T-helper 1 cell (primary cell): ENCODE data around the gene COL6A5.
"Not testable (repeated sequence)": the region's sequence is repeated elsewhere in the genome, so short reads cannot be mapped to it uniquely, and the experiment has no call there.

Experiments
- DNase-seq, 5 donors: peaks; one replicate each; pipeline ENCODE4 v3.0.0-alpha.2; 2012 to 2020

The COL6A5 gene

DNA sequence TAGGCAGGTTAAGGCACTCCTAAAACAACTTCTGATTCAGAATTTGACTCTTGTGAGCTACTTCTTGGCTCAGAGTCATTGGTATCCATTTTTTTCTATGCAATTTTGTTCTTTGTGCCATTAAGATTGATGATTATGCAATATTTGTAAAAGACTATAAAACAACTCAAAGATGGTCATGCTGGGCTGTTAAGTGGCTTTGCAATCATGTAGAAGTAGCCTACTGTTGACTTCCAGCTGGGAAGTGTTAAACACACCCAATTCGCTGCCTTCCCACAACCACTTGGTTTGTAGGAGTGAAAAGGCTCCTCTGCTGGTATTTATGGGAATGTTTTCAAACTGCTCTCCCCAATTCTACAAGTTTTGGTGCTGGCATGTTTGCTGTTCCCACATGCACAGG, 96.8 kb downstream of the COL6A5 start:
- no peak for DNase-seq

DNA sequence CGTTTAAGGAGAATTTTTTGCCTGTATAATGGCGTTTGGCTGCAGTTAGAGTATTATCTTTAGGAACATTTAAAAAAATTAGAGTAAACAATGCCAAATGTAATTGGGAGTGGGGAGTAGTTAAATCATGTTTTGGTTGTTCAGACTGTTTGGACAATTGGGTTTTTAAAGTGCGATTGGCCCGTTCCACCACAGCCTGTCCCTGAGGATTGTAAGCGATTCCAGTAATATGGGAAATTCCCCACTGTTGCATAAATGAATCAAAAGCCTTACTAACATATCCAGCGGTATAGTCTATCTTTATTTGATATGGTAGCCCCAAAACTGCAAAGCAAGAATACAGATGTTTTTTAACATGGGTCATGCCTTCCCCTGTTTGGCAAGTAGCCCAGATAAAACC, 101.4 kb downstream of the COL6A5 start:
- DNase-seq: not testable (repeated sequence)

DNA sequence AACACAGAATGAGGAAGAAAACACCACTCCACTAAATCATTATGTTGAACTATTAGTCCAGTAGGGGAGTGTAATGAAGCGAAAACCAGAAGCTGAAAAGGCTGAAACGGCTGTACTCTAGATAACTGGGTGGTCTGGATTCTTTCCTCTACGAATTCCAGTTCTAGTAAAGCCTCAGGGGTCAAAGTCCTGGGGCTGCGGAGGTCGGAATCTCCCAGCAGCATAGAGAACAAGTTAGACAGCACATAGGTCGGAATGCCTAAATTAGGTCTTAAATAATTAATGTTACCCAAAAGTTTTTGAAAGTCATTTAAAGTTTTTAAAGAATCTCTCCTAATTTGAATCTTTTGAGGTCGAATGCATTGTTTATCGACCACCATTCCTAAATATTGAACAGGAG, 102.7 kb downstream of the COL6A5 start:
- DNase-seq: not testable (repeated sequence)

DNA sequence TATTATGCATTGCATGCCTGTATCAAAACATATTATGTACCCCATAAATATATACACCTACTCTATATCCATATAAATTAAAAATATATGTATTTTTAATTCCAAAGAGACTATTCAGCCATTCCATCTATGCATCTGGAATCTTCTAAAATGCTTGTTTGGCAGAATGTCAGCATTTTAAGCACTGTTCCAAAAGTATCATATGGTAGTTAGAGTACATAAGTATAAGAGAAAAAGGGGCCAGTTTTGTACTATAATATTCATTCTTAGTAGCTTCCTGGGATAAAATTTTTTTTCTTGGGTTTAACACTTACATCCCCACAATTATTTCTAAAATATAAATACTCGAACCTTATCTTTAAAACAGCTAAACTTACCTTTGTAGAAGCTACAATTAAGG, 111.1 kb downstream of the COL6A5 start:
- DNase-seq: no peak

DNA sequence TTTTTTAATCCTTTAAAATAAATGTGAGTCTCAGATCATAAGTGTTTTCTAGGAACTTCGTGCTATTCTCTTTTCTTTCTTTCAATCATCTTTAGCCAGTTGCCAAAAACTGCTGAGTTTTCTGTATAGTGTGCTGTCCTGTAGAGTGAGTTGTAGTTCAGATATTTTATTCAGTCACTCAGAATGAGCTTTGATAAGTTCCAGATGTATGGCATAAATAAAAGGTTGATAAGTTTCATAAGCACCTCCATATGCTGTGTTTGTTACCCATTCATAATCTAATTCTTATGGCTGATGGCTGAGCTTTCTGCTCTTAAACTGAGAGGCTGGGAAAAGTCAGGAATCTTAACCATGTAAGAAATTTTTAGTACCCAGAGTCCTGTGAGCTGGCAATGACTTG, 112.2 kb downstream of the COL6A5 start:
- DNase-seq: no peak

DNA sequence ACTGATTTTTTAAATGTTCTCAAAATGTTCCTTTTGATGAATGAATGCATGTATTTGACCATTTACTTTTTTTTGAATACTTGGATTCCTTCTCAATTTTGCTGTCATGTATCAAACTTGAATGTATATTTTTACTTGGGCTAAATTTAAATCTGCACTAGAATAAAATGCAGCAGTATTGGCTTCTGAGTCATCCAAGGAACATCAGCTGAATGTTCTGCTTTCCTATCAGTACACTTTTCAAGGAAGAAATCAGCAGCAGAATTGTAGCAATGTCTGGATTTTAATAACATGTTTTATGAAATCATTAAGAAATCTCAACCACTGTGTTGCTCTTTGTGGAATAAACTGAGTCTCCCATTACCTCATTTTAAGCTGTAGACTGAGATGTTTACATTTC, 114.5 kb downstream of the COL6A5 start:
- no peak for DNase-seq

DNA sequence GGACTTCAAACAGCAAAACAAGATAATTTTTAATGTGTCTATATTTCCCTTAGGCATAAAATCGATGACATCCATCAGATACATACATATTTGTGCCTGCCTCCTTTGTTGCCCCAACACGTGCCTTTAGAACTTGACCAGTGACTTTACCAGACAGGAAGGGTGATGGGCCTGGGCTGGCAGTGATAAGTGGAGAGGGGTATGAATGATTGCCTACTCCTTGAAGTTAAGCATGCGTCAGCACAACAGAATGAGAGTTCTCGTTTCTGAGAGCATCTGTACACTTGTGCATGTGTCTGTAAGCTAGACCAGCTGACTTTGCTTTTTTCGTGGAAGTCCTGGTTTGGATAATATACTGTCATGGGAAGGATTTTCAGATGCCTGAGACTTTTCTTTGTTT, 116.6 kb downstream of the COL6A5 start:
- DNase-seq: no peak

DNA sequence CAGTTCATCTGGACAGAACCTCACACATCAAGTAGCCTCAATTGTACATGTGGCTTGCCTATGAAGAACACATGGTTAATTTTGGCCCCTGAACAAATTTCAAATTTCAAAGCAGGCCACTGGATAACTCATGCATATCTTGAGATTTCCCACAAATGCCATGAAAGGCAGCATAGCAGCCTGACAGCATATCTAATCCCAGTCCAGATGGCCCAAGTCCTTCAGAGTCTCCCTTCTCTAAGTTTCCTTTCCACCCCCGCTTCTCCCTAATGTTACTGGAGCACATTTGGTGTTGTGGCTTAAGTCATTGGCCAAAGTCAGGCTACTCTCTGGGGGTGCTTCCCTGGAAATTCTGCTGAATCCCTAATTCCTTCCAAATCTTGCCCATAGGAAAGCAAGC, 117.7 kb downstream of the COL6A5 start:
- no peak for DNase-seq

DNA sequence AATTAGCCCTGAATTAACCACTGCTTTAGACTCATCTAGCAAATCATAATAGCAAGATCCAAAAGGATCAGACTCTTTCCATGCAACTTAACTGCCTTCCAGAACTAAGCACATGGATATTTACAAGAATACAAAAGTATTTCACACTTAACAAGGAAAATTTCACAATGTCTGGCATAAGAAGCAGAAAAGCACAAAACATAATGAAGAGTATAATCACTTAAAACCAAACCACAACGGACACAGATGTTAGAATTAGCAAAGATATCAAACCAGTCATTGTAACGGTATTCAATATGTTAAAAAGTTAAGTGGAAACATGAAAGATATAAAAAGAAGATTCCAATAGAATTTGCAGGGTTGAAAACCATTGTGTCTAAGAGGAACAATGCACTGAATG, 120.0 kb downstream of the COL6A5 start:
- DNase-seq: no peak

DNA sequence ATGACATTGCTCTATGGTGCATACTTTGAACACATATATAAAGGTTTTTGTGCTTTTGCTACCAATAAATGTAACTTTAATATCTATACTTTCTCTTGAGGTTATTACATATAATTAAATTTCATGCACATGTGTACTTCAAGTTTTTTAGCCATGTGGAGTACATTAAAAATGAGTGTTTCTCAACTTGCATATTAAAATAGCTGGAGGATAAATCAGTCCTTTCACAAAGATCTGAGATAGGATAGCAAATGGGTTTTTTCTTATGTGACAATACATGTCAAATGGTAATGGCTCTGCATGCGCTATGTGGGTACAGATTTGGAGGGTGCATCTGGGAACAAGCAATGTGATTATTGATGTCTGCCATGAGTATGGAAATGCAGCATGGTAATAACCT, 122.8 kb downstream of the COL6A5 start:
- no peak for DNase-seq

DNA sequence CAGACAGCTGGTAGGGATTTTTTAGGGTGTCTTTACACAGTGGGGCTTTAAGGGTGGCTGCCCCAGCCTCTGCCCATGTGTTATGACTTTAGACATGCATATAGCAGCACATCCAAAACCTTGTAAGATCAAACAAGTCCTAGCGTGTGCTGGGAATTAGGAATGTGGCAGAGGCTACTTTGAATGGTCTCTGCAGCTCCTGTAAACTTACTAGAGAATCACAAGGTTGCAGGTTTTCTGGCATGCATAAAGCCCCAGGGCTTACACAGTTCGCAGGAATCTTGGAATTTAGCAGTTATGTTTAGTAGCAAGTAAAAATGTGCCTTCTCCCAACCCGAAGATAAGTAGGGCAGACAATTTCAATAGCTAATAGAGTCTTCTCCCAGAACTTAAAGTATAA, 124.7 kb downstream of the COL6A5 start:
- no peak for DNase-seq

DNA sequence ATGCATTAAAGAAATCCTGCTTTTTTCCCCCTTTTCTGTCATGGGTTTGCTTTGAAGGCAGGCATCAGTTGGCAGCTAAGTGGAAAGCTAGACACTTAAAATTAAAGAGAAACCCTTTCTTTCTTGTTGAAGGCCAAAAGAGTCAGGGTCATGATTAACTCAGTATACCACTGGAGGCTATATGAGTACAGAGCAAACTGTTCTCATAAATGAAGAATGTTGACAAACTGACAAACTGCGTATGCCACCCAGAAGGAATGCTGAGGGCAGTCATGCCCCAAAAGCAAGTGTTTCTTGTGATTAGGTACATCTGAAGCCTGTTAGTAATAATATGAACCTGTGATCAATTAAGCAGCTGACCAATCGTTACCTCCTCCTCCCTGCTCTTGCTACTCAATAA, 127.9 kb downstream of the COL6A5 start:
- DNase-seq: no peak

DNA sequence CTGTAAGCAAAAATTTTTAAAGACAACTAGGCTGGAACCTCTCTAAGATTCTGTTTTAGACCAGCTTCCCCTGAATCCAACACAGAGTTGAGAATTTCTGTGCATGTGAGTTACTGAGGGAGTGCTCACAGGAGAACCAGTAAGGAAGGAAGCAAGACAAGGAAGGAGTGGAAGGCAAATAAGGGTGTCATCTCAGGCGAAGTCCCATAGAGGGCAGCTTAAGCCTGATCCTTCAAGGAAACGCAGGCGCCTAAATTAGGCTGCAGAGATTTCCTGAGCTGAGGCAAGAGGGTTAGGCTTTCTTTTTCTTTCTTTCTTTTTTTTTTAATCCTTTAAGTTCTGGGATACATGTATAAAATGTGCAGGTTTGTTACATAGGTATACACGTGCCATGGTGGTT, 135.3 kb downstream of the COL6A5 start:
- no peak for DNase-seq

DNA sequence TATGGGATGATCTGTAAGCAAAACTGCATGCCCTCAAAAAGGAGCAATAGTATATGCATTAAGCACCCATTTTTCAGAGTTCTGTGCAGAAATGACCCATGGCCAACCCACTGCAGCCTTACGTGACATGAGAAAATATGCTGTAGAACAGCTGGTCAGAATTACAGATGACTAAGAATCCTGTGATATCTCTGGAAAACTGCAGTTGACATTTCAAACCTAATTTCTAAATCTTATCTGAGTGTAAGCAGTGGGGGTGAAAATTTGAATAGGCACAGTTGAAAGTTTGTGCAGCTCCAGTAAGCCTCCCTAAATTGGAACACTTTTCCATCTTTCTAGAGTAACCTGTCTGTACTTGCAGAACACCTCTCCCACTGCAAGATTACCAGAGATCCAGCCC, 142.8 kb downstream of the COL6A5 start:
- DNase-seq: no peak

DNA sequence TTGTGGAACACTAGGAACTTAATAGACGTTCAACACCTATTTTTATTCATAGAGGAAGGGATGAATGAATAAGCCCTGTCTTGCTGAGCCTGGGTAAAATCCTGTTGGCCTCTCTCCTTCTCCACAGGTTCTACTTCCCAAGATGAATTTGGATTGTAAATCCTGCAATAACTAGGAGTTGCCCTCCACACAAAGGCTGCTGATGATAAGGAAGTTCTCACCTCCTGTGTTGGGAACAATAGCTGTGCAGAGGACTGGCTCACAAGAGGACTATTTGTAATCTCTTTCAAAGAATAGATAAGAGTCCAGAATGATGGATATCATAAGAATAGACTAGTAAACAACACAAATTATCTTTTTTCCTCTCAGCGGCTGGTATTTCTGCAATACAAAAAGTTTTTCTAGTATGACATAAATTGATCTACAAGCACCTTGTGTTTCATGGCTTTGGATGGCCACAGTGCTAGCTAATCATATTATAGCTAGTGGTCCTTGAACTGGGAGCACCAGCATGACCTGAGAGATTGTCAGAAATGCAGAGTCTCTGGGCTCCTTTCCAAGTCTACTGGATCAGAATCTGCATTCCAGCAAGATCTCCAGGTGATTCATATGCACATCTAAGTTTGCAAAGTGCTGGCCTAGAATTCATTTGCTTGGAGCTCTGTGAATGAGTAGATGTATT, 143.4 kb downstream of the COL6A5 start:
- no peak for DNase-seq

DNA sequence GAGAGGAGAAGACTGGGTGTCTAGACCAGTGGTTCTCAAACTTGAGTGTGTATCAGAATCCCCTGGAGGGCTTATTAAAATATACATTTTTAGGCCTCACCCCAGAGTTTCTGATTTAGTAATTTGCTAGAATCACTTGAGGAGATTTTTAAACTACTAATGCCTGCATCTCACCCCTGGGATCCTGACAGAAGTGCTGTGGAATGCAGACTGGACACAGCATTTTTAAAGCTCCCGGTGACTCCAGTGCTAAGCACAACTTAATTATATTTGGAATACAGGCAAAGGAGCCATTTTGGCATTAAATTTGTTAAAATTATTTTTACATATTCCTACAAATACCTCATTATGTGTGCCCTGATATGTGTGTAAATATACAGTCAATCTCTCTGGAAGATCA, 144.8 kb downstream of the COL6A5 start:
- no peak for DNase-seq

DNA sequence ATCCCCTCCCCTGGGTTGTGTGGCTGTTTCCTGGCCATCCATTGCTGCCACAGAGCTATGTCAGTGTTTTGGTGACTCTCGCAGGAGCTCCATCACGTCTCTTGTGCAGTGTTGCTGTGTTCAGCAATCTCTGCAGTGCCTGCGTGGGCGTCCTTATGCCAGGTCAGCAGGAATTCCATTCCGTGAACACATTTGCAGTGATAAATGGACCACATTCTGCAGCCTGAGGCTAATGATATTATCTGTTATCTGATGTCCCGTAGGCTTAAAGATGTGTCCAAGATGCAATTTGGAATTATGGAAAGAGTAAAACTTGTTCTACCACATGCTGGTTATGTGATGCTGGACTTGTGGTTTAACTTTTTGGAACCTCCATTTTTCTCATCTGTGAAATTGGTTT, 146.0 kb downstream of the COL6A5 start:
- DNase-seq: no peak

DNA sequence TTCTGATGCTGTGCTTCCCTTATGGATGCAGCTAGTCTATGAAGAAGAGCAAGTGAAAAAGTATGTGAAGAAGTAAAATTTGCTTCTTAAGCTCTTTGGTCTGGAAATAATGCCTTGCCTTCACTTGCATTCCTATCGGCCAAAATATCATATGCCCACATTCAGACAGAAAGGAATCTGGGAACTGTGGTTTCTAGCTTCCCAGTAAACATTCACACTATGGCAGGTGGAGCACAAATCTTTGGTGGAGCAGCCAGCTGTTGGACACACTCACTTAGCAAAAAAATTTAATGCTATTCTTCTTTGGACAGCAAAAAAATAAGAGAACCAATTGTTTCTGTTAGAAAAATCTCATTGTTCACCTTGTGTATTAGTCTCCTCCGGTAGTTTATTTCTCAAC, 159.2 kb downstream of the COL6A5 start:
- no peak for DNase-seq

DNA sequence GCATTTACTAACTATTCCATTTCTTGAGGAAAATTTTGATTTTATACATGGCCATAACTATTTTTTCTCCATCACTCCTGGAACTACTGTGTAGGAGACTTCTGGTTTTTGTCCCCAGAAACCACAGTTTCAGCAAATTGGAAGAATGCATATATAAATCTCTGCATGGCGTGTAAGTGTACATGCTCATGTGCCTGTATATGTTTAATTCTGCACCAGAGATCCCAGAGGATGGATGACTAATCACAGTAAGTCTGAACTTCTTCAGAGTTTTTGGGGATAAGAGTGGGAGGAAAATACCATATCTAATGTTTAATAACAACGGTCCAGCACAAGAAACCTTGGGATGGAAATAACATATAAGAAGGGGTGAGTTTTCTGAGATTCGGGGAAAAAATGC, 160.6 kb downstream of the COL6A5 start:
- no peak for DNase-seq

DNA sequence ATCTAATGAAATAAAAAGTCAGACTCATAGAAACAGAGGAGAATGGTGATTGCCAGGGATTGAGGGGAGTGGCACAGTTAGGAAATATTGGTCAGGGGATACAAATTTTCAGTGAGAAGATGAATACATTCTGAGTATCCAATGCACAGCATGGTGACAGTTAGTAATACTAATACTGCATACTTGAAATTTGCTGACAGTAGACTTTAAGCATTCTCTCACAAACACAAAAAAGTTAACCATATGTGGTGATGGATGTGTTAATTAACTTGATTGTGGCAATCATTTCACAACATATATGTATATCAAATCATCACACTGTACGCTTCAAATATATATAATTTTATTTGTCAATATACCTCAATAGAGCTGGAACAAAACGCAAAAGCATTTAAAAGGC, 162.3 kb downstream of the COL6A5 start:
- DNase-seq: no peak

DNA sequence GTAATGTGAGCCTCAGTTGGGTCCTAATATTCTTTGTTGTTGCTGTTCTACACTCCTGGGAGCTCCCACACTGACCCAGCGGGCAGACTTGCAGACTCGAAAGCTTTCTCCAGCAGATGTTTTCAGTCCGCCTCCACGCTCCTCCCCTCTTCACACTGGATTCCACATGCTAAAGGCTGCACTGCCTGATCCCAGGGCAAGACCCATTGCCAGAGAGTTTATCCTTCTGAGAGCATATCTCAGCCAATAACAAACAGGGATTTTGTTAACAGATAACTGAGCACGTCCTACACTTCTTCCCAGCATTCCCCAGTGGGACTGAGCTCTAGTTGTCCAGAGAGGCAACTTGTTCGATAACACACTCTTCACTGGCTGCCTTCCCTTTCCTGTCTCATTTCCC, 163.5 kb downstream of the COL6A5 start:
- no peak for DNase-seq

DNA sequence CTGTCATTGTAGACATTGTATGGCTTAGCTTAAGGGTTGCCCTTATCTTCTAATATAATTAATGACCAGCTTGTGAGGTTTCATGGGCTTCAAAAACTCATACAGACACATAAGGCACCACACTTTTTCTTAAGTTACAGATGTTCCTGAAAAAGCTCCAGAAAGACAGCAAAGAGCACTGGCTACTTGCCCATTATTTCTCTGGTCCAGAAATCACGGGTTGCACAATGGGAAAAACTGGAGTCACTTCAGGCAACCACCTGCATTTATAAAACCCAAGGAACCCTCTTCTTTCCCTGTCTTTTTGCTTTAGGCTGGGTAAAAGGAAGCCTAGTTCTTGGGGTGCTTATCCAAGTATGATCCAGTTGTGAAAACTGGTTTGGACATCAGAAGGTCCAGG, 169.2 kb downstream of the COL6A5 start:
- DNase-seq: no peak

DNA sequence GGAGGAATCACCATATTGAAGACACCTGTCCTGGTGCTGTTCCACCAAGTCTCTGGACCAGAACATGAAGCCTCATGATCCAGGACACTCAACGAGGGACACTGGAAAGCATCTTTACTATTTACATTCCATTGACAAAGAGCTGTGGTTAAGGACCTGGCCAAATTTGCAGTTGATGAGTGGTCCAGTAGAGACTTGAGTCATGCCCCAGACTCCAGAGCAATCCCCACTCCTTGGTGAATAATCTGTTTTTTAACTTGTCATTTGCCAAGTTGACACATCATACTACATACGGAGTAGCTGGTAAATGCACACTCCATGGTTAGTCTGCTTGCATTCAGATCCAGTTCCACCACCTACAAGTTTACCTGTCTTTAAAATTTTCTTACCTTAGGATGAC, 170.3 kb downstream of the COL6A5 start:
- no peak for DNase-seq

DNA sequence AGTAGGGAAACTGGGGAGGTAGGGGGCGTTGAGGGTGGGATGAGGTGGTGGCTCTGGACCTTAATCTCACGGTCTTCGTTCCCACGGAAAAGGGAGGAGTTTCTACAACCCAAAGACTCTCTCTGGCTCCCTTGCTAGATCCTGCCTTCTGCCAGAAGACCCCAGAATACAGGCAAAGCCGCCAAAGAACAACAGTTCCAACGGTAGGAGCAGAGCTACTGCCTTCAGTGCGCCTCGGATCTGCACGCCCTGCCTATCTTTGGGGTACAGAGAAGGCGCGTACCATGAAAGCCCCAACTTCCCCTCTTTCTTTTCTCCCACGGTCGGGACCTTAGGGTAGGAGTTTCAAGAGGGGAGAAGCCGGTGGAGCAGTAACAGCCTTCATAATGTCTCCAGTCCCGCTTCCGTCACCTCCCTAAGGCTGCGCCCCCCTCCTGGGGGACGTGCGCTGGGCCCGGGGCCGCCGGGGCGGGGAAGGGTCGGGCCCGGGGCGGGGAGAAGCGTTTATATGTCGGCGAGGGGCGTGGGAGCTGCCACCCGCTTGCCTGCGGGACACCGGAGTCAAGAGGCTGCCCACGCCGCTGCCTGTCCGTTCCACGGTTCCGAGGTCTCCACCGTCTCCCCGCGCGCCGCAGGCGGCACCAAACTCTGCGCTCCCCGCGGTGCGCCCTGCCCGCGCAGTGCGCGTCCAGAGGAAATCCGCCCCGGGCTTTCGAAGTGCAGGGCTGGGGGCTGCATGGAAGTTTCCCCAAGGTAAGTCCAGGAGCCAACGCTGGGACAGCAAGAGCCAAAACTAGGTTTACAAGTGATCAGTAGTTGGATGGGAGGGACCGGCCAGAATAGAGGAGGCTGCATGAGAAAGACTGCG, 171.4 kb downstream of the COL6A5 start, which contains the start of gene COL6A6:
COL6A6 (plus strand) TSS at position 533 of the 868 bp plus-strand sequence. CDS start 43,188 bp downstream, outside the sequence.
- DNase-seq: no peak
